ENCODE results near the gene HOXC12. TPM values are rescaled to one million over a fixed set of nuclear protein-coding genes. Genes with fewer than 3 reads are reported as not detected.

Gene HOXC12
- total RNA-seq, 1 experiment from 2014 or later, result not detected

GRCh38 chr12:54007538-54008259, 53.0 kb downstream of the HOXC12 start:
- no peak for DNase-seq (ENCODE audit: low read depth)

- no peak for DNase-seq (ENCODE audit: low read depth)
Measured at GRCh38 chr12:54008260-54008552, 53.5 kb downstream of the HOXC12 start.

Other genes starting within 250 kb of the HOXC12 start
- gene CALCOCO1, start 227.5 kb upstream of the HOXC12 start, total RNA-seq (2014; rRNA removed; shearing (Covaris generic)), result 27.4 and 47.0 TPM in 2 replicates
- gene CISTR, start 202.9 kb upstream of the HOXC12 start, total RNA-seq (2014; rRNA removed; shearing (Covaris generic)), result not detected in 2 replicates
- 0.48 and 0.78 TPM in 2 replicates for gene HOXC13, start 16.1 kb upstream of the HOXC12 start, total RNA-seq (2014; rRNA removed; shearing (Covaris generic))
- 0.10 and 0.36 TPM in 2 replicates for gene HOXC11, start 18.2 kb downstream of the HOXC12 start, total RNA-seq (2014; rRNA removed; shearing (Covaris generic))
- not detected in 2 replicates for gene HOTAIR, start 20.1 kb downstream of the HOXC12 start, total RNA-seq (2014; rRNA removed; shearing (Covaris generic))
- 4.0 and 5.1 TPM in 2 replicates for gene HOXC10, start 30.2 kb downstream of the HOXC12 start, total RNA-seq (2014; rRNA removed; shearing (Covaris generic))
- gene HOXC9, start 45.3 kb downstream of the HOXC12 start, total RNA-seq (2014; rRNA removed; shearing (Covaris generic)), result 4.3 and 5.9 TPM in 2 replicates
- 0.88 and 1.8 TPM in 2 replicates for gene HOXC8, start 54.1 kb downstream of the HOXC12 start, total RNA-seq (2014; rRNA removed; shearing (Covaris generic))
- gene HOXC6, start 73.5 kb downstream of the HOXC12 start, total RNA-seq (2014; rRNA removed; shearing (Covaris generic)), result 0.84 and 1.5 TPM in 2 replicates
- 0.78 and 2.0 TPM in 2 replicates for gene HOXC5, start 78.1 kb downstream of the HOXC12 start, total RNA-seq (2014; rRNA removed; shearing (Covaris generic))
- gene HOXC4, start 98.9 kb downstream of the HOXC12 start, total RNA-seq (2014; rRNA removed; shearing (Covaris generic)), result 2.5 and 4.7 TPM in 2 replicates
- 44.7 and 68.8 TPM in 2 replicates for gene SMUG1, start 234.1 kb downstream of the HOXC12 start, total RNA-seq (2014; rRNA removed; shearing (Covaris generic))

All from RPMI7951 (cell line).